Loucy (cell line): ENCODE results near the gene CABCOCO1.

Experiments used
- EZH2phosphoT487 ChIP-seq: fragments of 200-600 bp; IDR thresholded peaks from 2 replicates; pipeline ENCODE4 v1.6.1; 2018; ENCODE audit warnings: antibody characterized with exemption, mild to moderate bottlenecking, moderate library complexity, borderline replicate concordance
- TF ChIP-seq, protein P1 (sequence below): fragments of 200-600 bp; sonication (generic); conservative IDR thresholded peaks from 2 replicates; pipeline ENCODE4 v1.5.1; 2014; ENCODE audit warnings: mild to moderate bottlenecking, antibody characterized with exemption, low read length

DNA sequence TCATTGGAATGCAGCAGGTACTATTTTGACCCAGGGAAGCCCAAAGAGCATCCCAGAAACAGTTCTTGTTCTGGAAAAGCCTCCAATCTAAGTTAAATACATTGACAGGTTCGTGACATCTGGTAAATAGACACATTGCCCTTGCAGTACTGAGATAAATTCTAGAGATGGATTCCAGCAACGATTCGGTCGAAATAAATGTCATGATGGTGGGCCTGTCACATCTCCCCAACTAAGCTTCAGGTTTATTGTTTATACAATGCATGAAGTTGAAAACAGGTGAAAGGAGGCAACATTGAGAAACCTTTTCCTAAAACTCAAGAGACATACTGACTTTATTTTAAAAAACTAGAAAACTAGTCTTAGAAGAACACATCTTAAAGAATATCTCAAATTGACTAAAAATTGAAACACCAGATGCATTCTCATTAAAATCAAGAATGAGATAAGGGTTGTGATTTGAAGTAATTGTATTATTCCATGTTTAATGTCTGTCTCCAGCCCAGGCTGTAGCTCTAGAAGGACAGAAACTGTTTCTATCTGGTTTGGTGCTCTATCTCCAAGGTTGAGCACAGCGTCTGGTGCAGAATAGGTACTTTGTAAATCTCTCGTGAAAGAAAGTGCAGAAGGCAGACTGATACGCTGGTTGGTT lies 114.0 kb downstream of the CABCOCO1 start:
- TF ChIP-seq EZH2phosphoT487 = no peak
- TF ChIP-seq, protein P1, sequence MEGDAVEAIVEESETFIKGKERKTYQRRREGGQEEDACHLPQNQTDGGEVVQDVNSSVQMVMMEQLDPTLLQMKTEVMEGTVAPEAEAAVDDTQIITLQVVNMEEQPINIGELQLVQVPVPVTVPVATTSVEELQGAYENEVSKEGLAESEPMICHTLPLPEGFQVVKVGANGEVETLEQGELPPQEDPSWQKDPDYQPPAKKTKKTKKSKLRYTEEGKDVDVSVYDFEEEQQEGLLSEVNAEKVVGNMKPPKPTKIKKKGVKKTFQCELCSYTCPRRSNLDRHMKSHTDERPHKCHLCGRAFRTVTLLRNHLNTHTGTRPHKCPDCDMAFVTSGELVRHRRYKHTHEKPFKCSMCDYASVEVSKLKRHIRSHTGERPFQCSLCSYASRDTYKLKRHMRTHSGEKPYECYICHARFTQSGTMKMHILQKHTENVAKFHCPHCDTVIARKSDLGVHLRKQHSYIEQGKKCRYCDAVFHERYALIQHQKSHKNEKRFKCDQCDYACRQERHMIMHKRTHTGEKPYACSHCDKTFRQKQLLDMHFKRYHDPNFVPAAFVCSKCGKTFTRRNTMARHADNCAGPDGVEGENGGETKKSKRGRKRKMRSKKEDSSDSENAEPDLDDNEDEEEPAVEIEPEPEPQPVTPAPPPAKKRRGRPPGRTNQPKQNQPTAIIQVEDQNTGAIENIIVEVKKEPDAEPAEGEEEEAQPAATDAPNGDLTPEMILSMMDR = no peak
